BJ (cell line): Measurements from ENCODE around the gene SH3BGRL3. TPM values are rescaled to one million over a fixed set of nuclear protein-coding genes. Genes with fewer than 3 reads are reported as not detected.

Experiments used
- CTCF ChIA-PET: fragments of 350-600 bp; formaldehyde crosslinking; extraction: SDS; loops from one replicate; lab custom pipeline; 2021; ENCODE audit warnings: antibody characterized with exemption, inconsistent platforms; lab: Yijun Ruan, JAX
- POLR2A ChIA-PET: fragments of 300-600 bp; sonication (Branson Sonifier 250); formaldehyde crosslinking; extraction: SDS; loops from one replicate; lab custom pipeline; 2021; ENCODE audit warnings: antibody characterized with exemption; lab: Charles Lee
- DNase-seq: peaks from one replicate; pipeline ENCODE4 v3.0.0-alpha.2; 2011; ENCODE audit warnings: low read depth
- H3K27me3 ChIP-seq: 2 replicates; pipeline ENCODE4 v1.6.0; 2011; ENCODE audit warnings: low read length; ENCODE audit not compliant: control insufficient read depth, insufficient read depth
- H3K36me3 ChIP-seq: 2 replicates; pipeline ENCODE4 v1.5.1; 2011; ENCODE audit warnings: low read length; ENCODE audit not compliant: control insufficient read depth, insufficient read depth
- H3K4me3 ChIP-seq: 2 replicates; pipeline ENCODE4 v1.5.1; 2011; ENCODE audit warnings: low read depth, mild to moderate bottlenecking, control low read depth, low read length
- CTCF ChIP-seq: IDR thresholded peaks from 2 replicates; pipeline ENCODE4 v1.5.1; 2011; ENCODE audit warnings: low read depth, mild to moderate bottlenecking, control low read depth, inconsistent platforms, low read length, moderate library complexity; ENCODE audit not compliant: insufficient read depth
- polyA plus RNA-seq: library from polyadenylated mRNA; depleted of rRNA; stranded (reverse); fragments of >200 nt; gene quantifications from 2 replicates; pipeline ENCODE4 v1.2.3, GENCODE V29; 2011

Gene SH3BGRL3
- polyA plus RNA-seq, 1 experiment, result 298 TPM

- DNase-seq, result no peak
- no peaks in the 10 kb centered on the region for H3K36me3 ChIP-seq
- no peak overlapping the region for H3K4me3 ChIP-seq
- ChIA-PET CTCF (interaction anchor here (4.9 kb wide), 1 partner anchor 12 kb away, joined by 27 read pairs; no protein-coding TSS in a partner anchor), POLR2A (no interaction called here)
- no peaks in the 10 kb centered on the region for H3K27me3 ChIP-seq
- no peak for TF ChIP-seq CTCF
Measured at GRCh38 chr1:26297791-26298124, 17.9 kb downstream of the SH3BGRL3 start.

DNA sequence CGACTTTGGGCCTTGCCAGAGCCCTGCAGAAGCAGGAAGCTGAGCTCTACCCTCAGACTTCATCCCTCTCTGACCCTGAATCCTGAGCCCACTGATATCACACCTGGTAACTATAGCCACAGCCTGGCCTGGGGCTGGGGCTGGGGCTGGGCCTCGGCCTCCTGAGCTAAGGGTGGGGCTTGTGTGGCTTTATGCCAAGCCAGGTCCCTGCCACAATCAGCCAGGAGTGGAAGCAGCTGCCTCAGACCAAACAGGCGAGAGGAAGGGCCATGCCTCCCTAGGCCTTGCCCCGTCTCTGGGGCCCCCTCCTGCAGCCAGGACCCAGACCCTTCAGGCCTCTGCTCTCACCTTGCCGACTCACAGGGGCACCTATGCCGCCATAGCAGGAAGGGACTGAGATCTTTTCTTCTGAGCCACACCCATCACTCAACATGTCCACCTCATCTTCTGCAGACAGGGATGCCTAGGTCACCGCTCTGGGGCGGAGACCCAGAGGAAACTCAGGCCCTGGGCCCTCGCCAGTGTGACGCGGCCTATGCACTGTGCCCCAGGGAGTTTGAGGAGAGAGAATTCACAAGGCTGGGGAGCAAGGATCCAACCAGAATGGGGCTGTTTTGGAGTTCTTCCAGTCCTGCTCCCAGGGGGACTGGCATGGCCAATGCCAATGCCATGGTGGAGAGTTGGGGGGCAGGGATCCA, 20.8 kb downstream of the SH3BGRL3 start:
- Histone ChIP-seq H3K4me3 (no peak overlapping the region), H3K27me3 (no peaks in the 10 kb centered on the region), H3K36me3 (no peaks in the 10 kb centered on the region)
- ChIA-PET POLR2A (no interaction called here), CTCF (interaction anchor here (0.8 to 2.4 kb wide), 3 partner anchors 16 to 21 kb away, joined by 3 to 9 read pairs (median 7); partner anchors contain the start of gene SH3BGRL3)
- no peak for TF ChIP-seq CTCF
- DNase-seq, result no peak

GRCh38 chr1:26302733-26303405, 23.0 kb downstream of the SH3BGRL3 start:
- DNase-seq, result no peak
- Histone ChIP-seq H3K27me3 (no peaks in the 10 kb centered on the region), H3K36me3 (no peaks in the 10 kb centered on the region), H3K4me3 (no peak overlapping the region)
- POLR2A ChIA-PET, result interaction anchor here (1.4 kb wide), 1 partner anchor 18 kb away, joined by 3 read pairs; no protein-coding TSS in a partner anchor
- no peak for TF ChIP-seq CTCF
- CTCF ChIA-PET, result interaction anchor here (1.9 kb wide), 1 partner anchor 18 kb away, joined by 6 read pairs; no protein-coding TSS in a partner anchor

- ChIA-PET POLR2A (no interaction called here), CTCF (interaction anchor here (1.7 to 2.5 kb wide), 2 partner anchors 10 to 21 kb away, joined by 6 to 8 read pairs; no protein-coding TSS in a partner anchor)
- no peak for DNase-seq
- no peaks in the 10 kb centered on the region for H3K36me3 ChIP-seq
- no peak for TF ChIP-seq CTCF
- no peaks in the 10 kb centered on the region for H3K27me3 ChIP-seq
- H3K4me3 ChIP-seq, result peak overlapping the region; percentile 88
Measured at GRCh38 chr1:26305667-26306289, 25.9 kb downstream of the SH3BGRL3 start.
